ENCODE results near the gene CEP350. TPM values are rescaled to one million over a fixed set of nuclear protein-coding genes. Genes with fewer than 3 reads are reported as not detected.

Gene CEP350
- total and polyA plus RNA-seq, 10 of the 15 experiments (the other 5 are each of a cell fraction or from before 2014, with no cell fraction given): 5.2 to 46.0 (median 23.1) TPM

- TF ChIP-seq CEBPZ (IDR thresholded peaks at IDR 0.05; ENCODE audit: low read depth, low read length) (no peak), RCOR1 (conservative IDR thresholded peaks at IDR 0.05; ENCODE audit: low read depth, low read length) (no peak), ZNF24 (IDR thresholded peaks at IDR 0.05) (0 out of 2 replicates have a peak, but pooled peaks have one; percentile 30), FOXK2 (IDR thresholded peaks at IDR 0.05) (no peak), BACH1 (IDR thresholded peaks at IDR 0.05; ENCODE audit: borderline replicate concordance) (peak; percentile 74), FOS (IDR thresholded peaks at IDR 0.05; ENCODE audit: borderline replicate concordance, extremely low read depth, insufficient read length) (no peak), SIX5 (IDR thresholded peaks at IDR 0.05; ENCODE audit: low read depth, low read length, severe bottlenecking) (no peak), STAT3 (IDR thresholded peaks at IDR 0.05; ENCODE audit: low read depth, low read length) (no peak), RELB (IDR thresholded peaks at IDR 0.05; ENCODE audit: low read depth) (peak; percentile 79), ESRRA (IDR thresholded peaks at IDR 0.05; ENCODE audit: low read length) (no peak), MYB (IDR thresholded peaks at IDR 0.05; ENCODE audit: borderline replicate concordance, low read depth, low read length) (peak; percentile 88), FOXM1 (IDR thresholded peaks at IDR 0.05; ENCODE audit: low read depth, low read length) (no peak)
- TF ChIP-seq, protein P1, sequence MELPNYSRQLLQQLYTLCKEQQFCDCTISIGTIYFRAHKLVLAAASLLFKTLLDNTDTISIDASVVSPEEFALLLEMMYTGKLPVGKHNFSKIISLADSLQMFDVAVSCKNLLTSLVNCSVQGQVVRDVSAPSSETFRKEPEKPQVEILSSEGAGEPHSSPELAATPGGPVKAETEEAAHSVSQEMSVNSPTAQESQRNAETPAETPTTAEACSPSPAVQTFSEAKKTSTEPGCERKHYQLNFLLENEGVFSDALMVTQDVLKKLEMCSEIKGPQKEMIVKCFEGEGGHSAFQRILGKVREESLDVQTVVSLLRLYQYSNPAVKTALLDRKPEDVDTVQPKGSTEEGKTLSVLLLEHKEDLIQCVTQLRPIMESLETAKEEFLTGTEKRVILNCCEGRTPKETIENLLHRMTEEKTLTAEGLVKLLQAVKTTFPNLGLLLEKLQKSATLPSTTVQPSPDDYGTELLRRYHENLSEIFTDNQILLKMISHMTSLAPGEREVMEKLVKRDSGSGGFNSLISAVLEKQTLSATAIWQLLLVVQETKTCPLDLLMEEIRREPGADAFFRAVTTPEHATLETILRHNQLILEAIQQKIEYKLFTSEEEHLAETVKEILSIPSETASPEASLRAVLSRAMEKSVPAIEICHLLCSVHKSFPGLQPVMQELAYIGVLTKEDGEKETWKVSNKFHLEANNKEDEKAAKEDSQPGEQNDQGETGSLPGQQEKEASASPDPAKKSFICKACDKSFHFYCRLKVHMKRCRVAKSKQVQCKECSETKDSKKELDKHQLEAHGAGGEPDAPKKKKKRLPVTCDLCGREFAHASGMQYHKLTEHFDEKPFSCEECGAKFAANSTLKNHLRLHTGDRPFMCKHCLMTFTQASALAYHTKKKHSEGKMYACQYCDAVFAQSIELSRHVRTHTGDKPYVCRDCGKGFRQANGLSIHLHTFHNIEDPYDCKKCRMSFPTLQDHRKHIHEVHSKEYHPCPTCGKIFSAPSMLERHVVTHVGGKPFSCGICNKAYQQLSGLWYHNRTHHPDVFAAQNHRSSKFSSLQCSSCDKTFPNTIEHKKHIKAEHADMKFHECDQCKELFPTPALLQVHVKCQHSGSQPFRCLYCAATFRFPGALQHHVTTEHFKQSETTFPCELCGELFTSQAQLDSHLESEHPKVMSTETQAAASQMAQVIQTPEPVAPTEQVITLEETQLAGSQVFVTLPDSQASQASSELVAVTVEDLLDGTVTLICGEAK (IDR thresholded peaks at IDR 0.05; ENCODE audit: borderline replicate concordance): peak; percentile 58; the same call in 1 of the 2 replicates
- TF ChIP-seq, protein P2, sequence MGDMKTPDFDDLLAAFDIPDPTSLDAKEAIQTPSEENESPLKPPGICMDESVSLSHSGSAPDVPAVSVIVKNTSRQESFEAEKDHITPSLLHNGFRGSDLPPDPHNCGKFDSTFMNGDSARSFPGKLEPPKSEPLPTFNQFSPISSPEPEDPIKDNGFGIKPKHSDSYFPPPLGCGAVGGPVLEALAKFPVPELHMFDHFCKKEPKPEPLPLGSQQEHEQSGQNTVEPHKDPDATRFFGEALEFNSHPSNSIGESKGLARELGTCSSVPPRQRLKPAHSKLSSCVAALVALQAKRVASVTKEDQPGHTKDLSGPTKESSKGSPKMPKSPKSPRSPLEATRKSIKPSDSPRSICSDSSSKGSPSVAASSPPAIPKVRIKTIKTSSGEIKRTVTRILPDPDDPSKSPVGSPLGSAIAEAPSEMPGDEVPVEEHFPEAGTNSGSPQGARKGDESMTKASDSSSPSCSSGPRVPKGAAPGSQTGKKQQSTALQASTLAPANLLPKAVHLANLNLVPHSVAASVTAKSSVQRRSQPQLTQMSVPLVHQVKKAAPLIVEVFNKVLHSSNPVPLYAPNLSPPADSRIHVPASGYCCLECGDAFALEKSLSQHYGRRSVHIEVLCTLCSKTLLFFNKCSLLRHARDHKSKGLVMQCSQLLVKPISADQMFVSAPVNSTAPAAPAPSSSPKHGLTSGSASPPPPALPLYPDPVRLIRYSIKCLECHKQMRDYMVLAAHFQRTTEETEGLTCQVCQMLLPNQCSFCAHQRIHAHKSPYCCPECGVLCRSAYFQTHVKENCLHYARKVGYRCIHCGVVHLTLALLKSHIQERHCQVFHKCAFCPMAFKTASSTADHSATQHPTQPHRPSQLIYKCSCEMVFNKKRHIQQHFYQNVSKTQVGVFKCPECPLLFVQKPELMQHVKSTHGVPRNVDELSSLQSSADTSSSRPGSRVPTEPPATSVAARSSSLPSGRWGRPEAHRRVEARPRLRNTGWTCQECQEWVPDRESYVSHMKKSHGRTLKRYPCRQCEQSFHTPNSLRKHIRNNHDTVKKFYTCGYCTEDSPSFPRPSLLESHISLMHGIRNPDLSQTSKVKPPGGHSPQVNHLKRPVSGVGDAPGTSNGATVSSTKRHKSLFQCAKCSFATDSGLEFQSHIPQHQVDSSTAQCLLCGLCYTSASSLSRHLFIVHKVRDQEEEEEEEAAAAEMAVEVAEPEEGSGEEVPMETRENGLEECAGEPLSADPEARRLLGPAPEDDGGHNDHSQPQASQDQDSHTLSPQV (IDR thresholded peaks at IDR 0.05): no peak
These were observed 199.9 kb downstream of the CEP350 start, which contains the start of gene QSOX1 (continued) for GRCh38 chr1:180154325-180155181.

Measured in GM12878 (cell line).